ENCODE results near the gene PTPDC1.

PTPDC1 gene, protein sequence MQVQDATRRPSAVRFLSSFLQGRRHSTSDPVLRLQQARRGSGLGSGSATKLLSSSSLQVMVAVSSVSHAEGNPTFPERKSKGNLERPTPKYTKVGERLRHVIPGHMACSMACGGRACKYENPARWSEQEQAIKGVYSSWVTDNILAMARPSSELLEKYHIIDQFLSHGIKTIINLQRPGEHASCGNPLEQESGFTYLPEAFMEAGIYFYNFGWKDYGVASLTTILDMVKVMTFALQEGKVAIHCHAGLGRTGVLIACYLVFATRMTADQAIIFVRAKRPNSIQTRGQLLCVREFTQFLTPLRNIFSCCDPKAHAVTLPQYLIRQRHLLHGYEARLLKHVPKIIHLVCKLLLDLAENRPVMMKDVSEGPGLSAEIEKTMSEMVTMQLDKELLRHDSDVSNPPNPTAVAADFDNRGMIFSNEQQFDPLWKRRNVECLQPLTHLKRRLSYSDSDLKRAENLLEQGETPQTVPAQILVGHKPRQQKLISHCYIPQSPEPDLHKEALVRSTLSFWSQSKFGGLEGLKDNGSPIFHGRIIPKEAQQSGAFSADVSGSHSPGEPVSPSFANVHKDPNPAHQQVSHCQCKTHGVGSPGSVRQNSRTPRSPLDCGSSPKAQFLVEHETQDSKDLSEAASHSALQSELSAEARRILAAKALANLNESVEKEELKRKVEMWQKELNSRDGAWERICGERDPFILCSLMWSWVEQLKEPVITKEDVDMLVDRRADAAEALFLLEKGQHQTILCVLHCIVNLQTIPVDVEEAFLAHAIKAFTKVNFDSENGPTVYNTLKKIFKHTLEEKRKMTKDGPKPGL

DNA sequence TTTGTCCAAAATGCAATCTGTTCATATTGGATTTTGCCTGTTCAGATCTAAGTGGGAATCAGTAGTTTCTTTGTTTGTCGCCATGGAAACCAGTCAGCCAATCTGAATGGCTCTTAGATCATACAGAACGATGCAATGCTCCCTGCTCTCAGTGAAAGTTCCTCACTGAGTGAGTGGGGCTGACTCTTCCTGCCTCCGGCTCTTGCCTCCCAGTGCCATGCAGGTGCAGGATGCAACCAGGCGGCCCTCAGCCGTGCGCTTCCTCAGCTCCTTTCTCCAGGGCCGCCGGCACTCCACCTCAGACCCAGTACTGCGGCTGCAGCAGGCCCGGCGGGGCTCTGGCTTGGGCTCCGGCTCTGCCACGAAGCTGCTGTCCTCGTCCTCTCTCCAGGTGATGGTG is at the start of gene PTPDC1:
Gene PTPDC1, plus strand, starts transcription at position 151 of the 400 bp plus-strand sequence. Its CDS starts 67 bp downstream, at position 218.
- in situ Hi-C loops (cut with MboI; ENCODE audit: low sequenced_read_pairs) = no loop called here

DNA sequence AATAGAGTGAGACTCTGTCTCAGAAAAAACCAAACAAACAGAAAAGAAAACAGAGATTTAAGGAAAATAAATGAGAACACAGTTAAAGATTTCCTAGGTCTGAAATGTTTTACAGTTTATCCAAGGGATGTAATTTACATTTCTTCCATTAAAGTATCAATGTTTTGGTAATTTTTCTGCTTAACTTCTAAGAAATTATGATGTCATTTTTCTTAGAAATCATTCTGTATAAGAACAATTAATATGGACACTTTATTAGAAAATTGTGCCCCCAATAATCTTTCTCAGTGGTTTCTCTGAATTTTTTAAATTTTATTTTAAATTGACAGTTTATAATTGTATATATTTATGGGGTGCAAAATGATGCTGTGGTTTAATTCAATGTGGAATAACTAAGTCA is 49.8 kb upstream of the PTPDC1 start:
- in situ Hi-C loops (cut with MboI; ENCODE audit: low sequenced_read_pairs) = no loop called here

DNA sequence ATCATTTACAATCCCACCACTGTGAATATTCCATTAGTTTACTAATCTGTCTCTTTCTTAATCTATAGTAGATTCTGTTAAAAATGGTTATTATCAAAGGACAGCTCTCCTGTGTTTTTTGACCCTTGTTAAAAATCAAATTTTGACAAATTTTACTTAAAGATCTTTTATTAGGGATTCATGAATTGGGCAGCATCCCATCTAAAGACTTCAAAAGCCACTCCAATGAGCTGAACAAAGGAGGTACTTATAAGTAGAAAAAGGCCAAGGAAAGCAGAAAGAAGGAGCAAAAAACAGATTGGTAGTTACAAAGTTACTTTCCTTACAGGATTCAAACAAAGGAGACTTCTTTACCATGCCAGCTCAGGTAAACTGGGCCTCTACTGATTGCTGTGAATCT is 44.5 kb upstream of the PTPDC1 start:
- in situ Hi-C loops (cut with MboI; ENCODE audit: low sequenced_read_pairs) = no loop called here

DNA sequence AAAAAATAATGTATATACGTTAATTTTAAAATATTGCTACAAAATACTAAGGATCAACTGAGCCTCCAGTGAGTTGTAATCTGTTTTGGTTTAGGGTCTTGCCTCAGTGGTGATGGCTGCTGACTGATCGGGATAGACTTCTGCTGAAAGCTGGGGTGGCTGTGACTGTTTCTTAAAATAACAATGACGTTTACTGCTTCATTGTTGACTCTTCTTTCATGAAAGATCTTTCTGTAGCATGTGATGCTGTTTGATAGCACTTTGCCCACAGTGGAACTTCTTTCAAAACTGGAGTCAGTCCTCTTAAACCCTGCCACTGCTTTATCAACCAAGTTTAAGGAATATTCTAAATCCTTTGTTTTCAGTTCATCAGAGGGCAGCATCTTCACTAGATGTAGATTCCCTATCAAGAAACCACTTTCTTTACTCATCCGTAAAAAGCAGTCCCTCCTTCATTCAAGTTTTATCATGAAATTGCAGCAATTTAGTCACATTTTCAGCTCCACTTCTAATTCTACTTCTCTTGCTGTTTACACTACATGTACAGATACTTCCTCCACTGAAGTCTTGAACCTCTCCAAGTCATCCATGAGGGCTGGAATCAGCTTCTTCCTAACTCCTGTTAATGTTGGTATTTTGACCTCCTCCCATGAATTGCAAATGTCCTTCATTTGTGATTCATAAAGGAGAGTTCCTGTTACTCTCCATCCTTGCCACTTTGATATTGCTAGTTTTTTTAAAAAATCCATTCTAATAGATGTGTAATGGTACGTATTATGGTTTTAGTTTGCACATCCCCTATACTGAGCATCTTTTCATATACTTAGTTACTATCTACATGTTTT is 41.5 kb upstream of the PTPDC1 start:
- in situ Hi-C loops (cut with MboI; ENCODE audit: low sequenced_read_pairs) = no loop called here

DNA sequence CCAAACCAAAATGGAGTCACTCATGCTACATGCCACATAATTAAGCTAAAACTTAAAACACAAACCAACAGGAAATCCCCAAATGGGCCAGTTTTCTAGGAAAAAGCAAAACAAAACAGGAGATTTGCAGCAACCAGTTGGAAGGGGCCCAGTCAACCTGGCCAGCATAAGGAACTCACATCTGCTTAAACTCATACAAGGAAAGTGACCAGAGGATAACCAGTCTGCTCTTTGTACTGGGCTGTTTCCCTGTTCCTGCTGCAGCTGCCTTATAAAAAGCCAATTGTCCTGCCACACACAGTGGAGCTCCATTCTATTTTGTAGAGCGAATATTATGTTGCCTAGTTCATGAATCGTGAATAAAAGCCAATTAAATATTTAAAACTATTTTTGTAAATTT is 29.5 kb upstream of the PTPDC1 start:
- in situ Hi-C loops (cut with MboI; ENCODE audit: low sequenced_read_pairs) = no loop called here

DNA sequence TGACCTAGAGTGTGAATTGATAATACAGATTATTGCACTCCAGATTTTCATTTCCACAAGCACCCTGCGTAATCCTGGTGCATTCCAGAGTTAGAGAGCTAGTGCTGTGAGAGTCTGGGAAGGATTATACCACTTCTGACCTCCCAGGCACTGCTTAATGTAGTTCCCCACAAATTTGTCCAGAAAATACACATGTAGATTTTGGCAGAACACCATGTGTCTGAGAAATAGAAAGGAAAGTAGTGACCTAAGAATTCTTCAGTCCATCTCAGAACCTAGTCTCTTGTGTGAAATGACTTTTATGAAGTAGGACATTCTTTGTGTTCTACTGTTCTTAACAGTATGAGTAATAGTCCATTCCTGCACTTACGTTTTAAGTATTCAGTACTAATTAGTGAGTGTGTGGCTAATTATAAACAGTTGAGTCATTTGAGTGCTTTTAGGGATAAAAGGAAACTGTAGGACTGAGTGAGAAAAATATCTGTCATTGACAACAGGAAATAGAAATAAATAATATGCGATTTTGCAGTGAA is 27.8 kb upstream of the PTPDC1 start:
- in situ Hi-C loops (cut with MboI; ENCODE audit: low sequenced_read_pairs) = no loop called here

DNA sequence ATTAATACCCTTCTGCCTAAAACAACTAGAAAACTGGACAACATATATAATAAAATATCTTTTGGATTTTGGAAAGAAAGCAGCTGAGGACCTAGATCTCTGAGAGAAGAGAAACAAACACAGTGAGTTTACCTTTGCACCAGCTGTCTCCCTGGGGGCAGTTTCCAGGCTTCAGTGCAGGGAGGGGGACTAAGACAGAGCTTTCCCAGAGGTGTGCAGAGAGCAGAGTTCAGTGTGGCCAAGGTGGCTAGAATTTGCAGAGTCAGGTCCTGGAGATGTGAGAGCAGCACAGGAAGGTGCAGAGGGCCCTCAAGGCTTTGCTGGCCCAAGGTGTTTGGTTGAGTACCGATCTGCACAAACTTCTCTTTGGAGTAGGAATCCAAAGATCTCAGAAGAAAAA is 26.3 kb upstream of the PTPDC1 start:
- in situ Hi-C loops (cut with MboI; ENCODE audit: low sequenced_read_pairs) = no loop called here

DNA sequence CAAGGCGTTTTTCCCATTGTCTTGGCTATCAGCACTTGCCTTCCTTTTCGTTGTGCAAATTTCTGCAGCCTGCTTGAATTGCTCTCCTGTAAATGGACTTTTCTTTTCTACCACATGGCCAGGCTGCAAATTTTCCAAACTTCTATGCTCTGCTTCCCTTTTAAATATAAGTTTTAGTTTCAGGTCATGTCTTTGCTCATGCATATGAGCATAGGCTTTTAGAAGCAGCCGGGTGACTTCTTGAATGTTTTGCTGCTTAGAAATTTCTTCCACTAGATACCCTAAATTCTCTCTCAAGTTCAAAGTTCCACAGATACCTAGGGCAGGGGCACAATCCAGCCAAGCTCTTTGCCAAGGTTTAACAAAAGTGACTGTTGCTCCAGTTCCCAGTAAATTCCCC is 22.4 kb upstream of the PTPDC1 start:
- in situ Hi-C loops (cut with MboI; ENCODE audit: low sequenced_read_pairs) = no loop called here

DNA sequence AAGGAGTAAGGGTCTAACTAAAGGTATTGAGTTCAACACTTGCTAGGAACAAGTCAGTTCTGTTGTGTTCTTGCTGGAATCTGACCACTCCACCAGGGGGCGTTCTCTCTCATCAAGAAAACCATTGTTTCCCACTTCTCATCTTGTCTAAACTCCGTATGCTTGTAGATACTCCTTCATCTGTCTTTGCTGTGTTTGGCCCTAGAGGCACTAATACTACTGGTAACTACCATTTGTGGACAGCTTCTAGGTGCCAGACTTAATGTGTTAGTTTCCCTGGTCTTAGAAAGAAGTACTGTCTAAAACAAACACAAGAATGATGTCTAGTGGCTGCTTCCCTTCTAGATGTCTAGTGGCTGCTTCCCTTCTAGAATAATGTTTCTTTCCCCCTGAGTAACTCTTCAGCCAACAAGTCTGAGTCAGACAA is 18.7 kb upstream of the PTPDC1 start:
- in situ Hi-C loops (cut with MboI; ENCODE audit: low sequenced_read_pairs) = no loop called here

DNA sequence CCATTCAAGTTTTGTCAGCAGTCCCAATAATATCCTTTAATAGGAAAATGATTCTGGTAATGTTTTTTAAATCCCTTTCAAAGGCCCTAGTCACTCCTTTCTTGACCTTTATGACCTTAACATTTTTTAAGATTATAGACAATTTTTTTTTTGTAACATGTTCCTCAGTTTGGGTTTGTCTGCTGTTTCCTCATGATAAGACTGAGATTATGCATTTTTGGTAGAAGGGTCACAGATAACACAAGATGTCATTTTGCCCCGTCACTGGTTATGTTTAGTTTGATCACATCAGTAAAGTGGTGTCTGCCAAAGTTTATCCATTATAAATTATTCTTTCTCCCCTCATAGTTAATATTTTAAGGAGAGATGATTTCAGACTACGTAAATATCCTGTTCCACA is 16.0 kb upstream of the PTPDC1 start:
- in situ Hi-C loops (cut with MboI; ENCODE audit: low sequenced_read_pairs) = no loop called here

DNA sequence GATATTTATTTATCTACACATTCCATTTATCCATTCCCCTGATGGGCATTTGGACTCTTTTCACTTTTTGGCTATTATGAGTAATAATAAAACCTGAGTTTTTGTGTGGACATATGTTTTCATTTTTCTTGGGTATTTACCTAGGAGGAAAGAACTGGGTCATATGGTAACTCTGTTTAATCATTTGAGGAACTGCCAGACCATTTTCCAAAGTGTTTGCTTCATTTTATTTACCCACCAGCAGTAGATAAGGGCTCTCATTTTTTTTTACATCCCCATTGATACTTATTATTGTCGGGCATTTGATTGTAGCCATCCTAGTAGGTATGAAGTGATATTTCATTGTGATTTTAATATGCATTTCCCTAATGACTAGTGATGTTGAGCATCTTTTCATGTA is 7.7 kb upstream of the PTPDC1 start:
- in situ Hi-C loops (cut with MboI; ENCODE audit: low sequenced_read_pairs) = no loop called here

DNA sequence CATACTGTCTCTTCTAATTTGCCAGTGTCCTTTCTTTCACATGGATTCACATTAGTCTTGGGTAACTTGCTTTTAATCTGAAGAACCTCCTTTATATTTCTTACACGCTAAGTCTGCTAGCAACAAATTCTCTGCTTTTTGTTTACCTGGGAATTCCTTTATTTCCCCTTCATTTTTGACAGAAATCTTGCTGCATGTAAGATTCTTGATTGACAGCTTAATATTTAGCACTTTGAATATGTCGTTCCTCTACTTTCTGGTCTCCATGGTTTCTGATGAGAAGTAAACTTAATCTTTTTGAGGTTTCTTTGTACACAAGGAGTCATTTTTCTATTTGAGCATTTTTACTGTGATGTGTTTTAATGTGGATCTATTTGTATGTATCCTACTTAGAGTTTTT is 6.2 kb upstream of the PTPDC1 start:
- in situ Hi-C loops (cut with MboI; ENCODE audit: low sequenced_read_pairs) = no loop called here

DNA sequence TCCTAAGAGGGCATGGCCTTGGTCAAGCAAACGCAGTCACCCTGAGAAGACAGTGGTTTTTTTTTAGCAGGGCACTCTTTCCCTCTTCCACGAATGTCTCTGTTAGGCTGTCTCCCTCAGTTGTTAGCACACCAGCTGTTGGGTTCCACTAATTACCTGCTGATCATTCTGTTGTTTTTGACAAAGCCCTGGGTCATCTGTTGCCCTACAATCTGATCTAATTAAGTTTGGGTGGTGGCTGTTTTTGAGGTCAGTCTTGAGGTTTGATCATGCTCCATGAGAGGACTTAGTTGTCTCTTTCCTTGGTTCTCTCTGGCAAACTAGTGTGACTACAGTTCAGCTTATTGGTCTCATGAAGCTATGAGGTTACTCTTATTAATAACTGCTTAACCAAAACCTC is 5.0 kb upstream of the PTPDC1 start:
- in situ Hi-C loops (cut with MboI; ENCODE audit: low sequenced_read_pairs) = no loop called here

DNA sequence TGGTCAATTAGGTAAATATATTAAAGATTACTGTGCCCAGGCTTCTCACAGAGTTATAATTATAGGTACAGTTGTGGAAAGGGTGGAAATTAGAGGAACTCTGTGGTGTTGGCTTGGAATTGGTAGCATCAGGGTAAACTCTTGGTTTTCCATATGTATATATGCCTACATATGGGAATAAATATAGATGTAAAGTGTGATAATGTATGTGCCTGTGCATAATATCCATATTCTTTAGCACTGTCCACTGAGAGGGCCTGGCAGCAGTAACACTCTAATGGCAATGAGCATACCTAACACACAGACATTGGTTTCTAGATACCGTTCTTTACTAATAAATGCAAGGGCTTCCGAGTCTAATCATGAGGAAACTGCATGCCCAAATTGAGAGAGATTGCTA is 4.0 kb upstream of the PTPDC1 start:
- in situ Hi-C loops (cut with MboI; ENCODE audit: low sequenced_read_pairs) = no loop called here

DNA sequence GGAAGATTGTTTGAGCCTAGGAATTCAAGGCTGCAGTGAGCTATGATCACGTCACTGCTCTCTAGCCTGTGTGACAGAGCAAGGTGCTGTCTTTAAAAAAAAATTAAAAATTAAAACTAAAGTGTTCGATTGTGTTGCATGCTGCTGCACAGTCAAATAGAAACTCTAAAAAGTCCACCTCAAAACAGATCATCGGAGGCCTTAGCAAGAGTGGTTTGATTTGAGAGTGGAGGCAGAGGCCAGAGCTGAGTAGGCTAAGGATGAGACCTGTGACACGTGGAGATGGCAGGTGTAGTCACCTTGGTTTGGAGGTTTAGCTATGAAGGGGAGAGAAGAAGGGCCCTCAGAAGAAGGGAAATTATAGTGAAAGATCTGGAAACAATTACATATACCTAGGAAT is 2.8 kb upstream of the PTPDC1 start:
- in situ Hi-C loops (cut with MboI; ENCODE audit: low sequenced_read_pairs) = no loop called here

DNA sequence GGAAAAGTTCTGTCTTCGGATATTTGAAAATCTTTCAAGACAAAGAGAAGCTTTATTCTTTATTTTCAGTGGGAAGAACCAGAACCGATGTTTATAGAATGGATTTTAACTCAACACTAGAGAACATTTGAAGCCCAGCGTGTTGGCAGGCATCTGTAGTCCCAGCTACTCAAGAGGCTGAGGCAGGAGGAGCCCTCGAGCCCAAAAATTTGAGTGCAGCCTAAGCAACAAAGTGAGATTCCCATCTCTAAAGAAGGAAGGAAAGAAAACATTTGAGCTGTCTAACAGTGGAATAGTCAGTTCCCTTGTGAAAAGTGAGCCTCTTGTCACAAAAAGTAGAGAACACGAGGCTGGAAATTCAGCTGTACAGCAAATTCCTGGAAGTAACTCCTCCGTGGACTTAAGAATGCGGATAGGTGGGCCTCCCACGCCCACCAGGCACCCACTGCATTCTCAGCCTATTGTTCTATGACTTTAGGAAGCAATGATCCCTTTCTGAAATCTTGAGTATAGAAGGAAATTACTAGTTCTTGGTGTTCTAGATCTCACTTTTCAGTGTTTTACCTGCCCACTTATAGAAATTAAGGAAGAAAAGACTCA is 2.3 kb upstream of the PTPDC1 start:
- in situ Hi-C loops (cut with MboI; ENCODE audit: low sequenced_read_pairs) = no loop called here

DNA sequence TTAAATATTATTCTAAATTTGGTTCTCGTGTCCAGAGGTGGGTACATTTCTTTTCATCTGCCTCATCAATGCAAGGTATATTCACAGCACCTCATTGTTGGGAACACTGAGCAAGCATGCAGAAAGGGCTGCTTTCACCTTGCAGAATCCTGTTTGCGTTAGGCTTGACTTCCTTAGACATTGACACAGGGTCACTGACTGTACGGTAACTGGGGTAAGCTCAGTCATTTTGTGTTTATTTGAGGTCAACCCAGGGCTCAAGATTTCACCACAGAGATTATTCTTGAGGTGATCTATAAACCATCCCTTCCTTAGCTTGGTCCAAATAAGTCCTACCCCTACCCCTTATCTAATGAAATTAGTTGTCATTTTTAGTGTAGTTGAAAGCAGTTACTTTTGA is 1.7 kb upstream of the PTPDC1 start:
- in situ Hi-C loops (cut with MboI; ENCODE audit: low sequenced_read_pairs) = no loop called here

DNA sequence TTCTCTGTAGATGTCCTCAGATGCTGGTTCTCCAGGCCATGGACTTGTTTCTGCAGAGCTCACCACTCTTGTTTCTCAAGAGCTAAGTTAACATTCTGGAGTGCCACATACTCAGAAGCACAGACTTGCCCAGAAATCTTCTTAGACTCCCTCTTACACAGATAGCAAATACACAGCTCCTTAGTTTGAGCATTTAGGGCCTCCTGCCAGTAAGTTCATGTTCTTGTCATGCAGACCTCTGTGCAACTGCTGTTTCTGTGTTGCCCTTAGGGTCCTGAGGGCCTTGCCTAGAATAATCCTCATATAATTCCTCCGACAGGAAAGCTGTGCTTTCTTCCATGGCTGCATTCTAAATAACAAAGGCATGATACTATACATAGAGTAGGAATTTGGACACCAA is 1.3 kb upstream of the PTPDC1 start:
- in situ Hi-C loops (cut with MboI; ENCODE audit: low sequenced_read_pairs) = no loop called here

DNA sequence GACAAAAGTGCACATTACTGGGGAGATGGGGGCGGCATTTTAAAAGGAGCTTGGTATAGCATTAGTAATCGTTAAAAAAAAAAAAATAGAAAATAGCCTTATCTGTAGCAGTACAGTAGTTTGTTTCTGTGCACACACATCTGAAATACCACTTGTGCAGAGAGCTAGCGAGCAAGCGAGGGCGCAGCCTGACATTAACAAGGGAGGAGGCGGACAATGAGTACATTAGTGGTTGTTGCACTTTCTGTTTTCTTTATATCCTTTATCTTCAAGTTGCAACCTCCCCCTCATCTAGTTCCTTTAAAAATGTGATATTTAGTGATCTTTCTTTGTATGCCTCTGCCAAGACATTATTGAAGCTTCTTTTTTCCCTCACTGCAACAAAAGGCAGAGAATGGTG is 880 bp upstream of the PTPDC1 start:
- in situ Hi-C loops (cut with MboI; ENCODE audit: low sequenced_read_pairs) = no loop called here

DNA sequence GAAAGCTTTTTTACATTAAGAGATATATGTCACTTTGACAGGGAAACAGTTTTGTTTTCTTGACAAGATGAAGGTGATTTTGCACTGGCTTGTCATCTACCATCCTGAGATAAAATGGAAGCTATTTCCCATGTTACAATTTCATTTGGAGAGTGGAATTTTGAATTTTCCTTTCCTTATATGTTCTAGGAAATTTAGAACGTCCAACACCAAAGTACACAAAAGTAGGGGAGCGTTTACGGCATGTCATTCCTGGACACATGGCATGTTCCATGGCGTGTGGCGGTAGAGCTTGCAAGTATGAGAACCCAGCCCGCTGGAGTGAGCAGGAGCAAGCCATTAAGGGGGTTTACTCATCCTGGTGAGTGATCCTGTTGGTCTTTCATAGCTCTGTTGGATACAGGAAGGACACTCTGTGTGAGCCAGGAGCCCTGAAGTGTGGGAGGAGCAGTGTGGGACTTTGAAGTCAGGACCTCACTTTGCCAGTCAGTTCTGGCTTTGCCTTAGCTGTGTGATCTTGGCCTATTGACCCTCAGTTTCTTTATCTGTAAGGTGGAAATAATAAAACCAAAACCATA is 887 bp downstream of the PTPDC1 start:
- in situ Hi-C loops (cut with MboI; ENCODE audit: low sequenced_read_pairs) = no loop called here

All from hTERT RPE-1 (cell line).